Activated effector memory CD4-positive, alpha-beta T cell treated with anti-CD3 and anti-CD28 coated beads, Interleukin-2, amount 50 U/mL, for 16 hours (primary cell): ENCODE data around the gene COL4A6.

Experiments
- DNase-seq: peaks from one replicate; pipeline ENCODE4 v3.0.0-alpha.2; 2020

Gene COL4A6

GRCh38 chrX:108203540-108203939, 234.7 kb downstream of the COL4A6 start:
- no peak for DNase-seq

- no peak for DNase-seq
Observed at GRCh38 chrX:108199691-108200090, 238.5 kb downstream of the COL4A6 start.

- no peak for DNase-seq
Observed at GRCh38 chrX:108199041-108199440, 239.2 kb downstream of the COL4A6 start.

DNA sequence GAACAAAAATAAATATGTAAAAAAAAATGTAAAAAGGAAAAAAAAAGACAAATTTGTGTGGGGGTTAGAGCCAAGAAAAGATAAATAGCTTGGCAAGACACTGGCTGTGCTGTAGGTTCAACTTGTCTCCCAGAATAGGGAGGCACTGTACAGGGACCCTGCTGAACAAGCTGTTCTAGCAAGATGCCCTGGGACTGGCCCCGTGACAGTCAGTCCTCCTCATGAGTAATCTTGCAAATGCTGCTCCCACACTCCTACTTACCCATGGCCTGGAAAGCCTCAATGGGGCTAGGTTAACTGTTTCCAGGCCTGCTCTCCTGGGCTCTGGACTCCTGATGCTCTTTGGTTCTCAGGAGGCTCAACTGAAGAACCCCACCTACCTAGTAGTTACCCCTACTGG, 239.8 kb downstream of the COL4A6 start:
- no peak for DNase-seq

DNA sequence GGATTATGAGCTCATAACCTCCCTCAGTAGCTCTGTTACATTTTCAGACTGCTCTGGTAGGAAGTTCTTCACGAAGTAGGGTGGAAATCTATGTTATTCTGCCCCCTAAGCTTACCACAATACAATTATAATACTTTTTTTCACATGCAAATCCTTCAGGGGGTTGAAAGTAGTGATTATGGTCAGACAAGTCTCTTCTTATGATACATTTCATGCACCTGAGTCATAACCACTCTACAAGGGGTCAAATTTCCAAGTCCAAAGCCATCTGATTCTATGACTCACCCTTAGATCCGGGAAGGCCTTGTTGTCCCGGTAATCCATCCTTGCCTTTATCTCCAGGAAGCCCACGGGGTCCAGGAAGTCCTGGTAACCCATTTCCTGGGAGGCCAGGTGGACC, 251.4 kb downstream of the COL4A6 start:
- no peak for DNase-seq

DNA sequence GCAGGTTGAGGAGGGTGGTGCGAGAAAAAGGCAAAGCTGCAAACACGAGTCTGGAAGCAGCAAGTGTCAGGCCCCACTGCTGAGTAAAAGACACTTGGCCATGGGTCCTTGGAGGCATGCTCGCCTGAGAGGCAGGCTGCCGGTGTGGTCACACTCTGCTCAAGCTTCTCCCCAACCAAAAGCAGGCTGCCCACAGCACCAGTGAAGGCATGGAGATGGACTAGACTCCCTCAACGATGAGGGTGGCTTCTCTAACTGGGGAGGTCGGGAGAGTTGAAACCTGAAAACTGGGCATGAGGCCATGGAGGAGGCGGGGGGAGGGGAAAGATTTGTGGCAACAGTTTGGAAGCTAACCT, 260.1 kb downstream of the COL4A6 start:
- DNase-seq: no peak

DNA sequence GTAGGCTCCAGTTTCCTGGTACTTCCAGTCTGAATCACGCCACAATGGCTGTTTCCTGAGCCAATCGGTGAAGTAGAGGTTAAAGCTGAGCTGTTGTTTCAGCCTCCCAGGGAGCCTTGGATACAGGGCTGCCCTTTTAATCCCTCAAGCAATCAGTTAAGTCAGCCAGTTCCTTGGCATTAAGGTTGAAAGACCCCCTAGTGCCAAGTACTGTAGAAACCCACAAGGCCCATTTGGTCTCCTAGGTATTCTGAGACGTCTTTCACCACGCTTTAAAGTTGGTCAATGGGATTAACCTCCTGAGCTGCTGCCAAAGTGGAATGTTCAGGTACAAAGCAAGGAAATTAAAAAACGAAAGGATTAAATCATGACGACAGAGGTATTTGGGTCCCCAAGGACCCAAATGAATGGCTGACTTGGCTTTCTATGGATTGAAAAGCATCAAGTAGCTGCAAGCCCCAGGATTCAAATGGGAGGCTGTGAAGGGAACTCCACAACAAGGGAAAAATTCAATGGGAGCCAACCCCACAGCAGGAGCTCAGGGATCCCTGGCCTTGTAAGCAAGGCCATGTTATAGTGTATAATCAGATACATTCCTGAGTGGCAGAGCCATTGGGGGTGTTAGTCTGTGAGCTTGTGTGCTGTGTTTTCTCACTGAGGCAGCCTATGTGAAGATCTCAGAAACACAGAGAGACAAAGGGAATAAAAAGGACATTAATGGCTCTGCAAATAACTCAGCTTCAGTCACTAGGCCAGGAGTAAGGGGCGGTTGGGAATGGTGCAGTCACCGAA, 260.7 kb downstream of the COL4A6 start:
- DNase-seq: no peak

DNA sequence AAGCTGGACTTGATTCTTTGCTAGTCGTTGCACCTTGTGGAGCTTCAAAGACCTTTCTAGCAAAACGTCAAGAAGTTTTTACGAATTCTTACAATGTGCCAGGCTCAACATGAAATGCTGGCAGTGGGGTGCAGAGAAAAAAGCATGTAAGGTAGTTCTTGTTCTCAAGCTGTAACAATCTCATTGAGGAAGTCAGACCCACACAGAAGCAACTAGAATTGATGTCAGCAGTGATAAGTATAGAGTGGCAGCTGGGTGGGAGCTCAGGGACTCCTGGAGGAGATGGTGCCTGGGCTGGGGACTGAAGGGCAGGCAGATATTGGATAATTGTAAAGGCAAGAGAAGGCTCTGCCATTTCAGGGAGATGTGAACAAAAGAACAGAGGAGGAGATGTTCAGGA, 264.3 kb downstream of the COL4A6 start:
- DNase-seq: no peak

DNA sequence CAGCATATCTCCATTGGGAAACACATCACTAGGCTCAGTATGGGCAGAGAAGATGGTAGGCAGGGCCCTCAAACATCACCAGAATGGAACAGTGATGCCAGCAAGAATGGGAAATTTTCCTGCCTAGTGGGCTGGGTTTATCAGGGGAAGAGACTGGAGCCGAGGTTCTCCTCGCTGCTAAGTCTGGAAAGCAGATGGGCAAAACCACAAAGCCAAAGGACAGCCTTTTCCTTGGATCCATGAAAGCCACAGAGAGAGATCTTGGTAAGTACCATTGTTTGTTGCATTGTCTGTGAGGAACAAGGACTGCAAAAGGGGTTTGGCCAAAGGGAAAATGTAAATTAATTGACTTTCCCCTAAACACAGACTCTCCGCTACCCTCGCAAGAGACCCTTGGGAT, 266.6 kb downstream of the COL4A6 start:
- no peak for DNase-seq

DNA sequence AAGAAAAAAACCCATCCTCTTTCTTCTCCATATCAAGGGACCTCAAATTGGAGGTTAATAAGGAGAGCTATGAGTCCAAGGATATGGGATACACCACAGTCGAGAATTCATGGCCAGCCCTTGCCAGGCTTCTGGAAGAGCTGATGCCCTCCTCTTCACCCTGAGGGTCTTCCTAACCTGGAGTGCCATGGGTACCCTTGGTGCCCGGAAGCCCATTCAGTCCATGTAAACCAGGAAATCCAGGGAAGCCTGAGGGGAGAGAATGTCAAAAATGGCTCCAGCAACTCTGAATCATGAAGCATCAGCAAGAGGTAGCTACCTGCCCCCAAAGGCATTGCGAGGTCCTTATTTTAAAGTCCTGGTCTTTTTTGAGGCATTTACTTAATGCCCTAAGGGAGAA, 268.5 kb downstream of the COL4A6 start:
- no peak for DNase-seq

DNA sequence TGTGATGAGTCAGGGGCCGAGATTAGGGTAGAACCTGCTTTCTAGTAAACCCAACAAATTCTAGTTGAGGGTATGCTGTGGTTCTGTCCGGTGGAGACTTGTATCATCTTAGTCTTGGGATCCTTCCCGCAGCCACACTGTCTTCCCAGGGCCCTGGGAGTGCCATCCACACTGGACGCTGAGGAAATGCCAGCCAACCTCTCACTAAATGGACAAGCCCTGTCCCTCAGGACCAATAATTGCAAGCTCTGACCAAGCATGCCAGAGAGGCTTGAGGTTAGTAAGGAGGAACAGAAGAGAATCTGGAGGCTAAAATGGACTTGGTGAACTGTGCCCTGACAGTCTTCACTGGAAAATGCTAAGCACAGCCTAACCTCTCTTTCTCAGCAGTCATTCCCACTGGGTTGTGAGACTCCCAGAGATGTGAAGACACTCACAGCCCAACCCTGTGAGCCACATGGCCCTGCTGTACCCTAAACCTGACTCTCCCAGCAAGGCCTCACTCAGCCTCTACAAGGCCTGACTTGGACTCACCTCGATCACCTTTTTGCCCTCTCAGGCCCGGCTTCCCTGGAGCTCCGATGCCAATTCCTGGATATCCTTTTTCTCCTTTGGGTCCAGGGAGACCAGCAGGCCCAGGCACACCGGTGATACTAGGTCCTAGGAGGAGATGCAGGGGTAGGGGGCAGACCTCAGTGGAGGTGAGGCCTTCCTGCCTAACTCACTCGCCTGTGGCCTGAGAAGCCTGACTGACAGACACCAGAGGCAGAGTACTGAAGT, 269.1 kb downstream of the COL4A6 start:
- DNase-seq: no peak

GRCh38 chrX:108167211-108167872, 270.9 kb downstream of the COL4A6 start:
- DNase-seq: no peak

GRCh38 chrX:108165383-108166111, 272.7 kb downstream of the COL4A6 start:
- DNase-seq: no peak

GRCh38 chrX:108163333-108164082, 274.7 kb downstream of the COL4A6 start:
- DNase-seq: no peak

DNA sequence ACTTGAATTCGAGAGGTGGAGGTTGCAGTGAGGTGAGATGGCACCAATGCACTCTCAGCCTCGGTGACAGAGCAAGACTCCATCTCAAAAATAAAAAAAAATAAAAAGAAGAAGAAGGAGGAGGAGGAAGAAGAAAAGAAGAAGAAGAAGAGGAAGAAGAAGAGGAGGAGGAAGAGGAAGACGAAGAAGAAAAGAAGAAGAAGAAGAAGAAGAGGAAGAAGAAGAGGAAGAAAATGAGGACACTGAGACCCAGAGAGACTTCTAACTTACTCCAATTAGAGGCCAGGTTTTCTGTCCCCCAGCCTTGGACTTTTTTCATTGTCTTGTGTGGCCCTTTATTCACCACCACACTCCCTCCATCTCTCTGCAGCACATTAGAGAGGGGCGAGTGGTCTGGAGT, 276.0 kb downstream of the COL4A6 start:
- no peak for DNase-seq

DNA sequence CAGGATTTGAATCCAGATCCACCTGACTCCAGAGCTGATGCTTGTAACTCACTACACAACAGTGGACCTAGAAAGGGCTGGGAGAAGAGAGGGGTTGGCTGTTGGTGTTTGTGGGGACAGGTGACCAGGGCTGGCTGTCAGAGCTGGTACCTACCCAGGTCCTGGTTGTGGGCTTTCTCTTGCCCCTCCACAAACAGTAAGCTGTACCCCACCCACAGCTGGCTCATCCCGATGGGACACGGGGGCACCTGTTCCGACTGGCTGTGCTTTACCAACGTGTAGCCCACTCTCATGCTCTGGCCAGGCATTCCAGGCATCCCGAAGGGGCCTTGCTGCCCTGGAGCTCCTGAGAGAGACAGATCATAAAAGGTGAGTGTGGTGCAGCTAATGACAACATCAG, 277.9 kb downstream of the COL4A6 start:
- DNase-seq: no peak

DNA sequence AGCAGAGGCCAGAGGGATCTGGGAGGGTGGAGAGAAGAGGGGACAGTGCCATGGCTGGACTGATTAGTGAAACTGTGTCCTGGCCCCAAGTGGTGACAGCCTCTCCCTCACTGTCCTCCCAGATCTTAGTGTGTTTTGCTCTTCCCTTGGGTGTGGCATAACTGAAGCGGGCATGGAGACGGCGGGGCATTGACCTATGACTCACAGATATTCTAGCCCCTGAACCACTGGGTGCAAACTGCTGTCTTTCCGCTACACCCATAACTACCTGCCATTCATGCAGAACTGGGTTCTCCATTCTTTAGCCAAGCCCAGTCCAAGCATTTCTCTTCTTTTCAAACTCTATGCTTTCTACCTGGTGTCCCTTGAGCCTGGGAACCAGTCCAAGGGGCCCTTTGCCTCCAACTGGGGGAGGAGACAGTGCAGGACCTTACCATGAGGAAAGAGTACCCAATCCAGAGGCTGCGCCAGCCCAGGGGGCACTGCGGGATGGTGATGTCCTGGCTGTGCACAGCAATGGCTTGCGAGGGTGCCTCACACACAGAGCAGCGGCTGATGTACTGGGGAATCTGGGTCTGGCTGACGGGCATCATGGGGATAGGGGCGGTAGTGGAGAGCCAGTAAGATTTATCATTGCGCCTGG, 279.1 kb downstream of the COL4A6 start:
- no peak for DNase-seq

DNA sequence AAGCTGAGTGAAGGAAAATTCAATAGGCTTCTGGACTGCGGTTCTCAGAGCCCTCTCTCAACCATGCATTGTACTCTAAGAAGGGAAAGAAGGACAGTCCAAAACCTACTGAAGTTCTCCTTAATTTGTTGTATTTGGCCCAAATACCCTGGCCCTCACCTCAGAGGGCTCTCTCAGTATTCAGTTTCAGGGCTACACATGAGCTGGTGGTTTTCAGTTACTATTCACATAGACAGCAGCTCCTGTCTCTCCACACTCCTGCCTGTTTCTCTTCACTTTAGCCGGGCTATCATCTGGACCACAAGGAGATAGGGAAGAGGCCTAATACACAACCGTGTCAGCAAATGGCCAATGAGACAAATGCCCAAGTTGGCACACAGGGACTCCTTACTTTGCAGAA, 280.6 kb downstream of the COL4A6 start:
- DNase-seq: no peak

- DNase-seq: no peak
Observed at GRCh38 chrX:108156934-108157466, 281.2 kb downstream of the COL4A6 start.

DNA sequence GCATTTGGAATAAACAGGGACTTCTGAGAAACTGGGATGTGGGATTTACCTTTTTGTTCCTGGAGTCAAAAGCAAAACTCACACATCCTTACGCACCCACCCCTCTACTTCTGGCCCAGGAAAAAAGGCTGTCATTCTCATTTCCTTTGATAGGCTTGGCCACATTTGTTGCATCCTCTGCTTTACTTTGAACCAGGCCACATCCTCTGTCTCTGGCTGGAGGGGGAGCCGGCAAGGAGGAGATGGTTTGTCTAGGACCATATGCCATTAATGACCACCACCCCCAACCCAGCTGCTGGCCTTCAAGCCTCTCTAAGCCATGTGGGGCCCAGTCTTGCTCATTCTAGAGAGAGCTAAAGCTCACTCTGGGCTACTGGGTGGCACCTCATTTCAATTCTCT, 282.1 kb downstream of the COL4A6 start:
- no peak for DNase-seq

GRCh38 chrX:108148524-108148923, 289.7 kb downstream of the COL4A6 start:
- no peak for DNase-seq
